Brain pericyte (primary cell): ENCODE data around the gene GM2A.
"Not testable (repeated sequence)": the region's sequence is repeated elsewhere in the genome, so short reads cannot be mapped to it uniquely, and the experiment has no call there.

Experiments used
- DNase-seq: peaks from one replicate; pipeline ENCODE4 v3.0.0-alpha.2; 2012; ENCODE audit warnings: low read depth, low spot score

Gene GM2A

GRCh38 chr5:151251001-151251551 is 1.9 kb upstream of the GM2A start:
- DNase-seq = no peak

- DNase-seq = no peak
These were observed 1.4 kb upstream of the GM2A start for GRCh38 chr5:151251621-151252020.

DNA sequence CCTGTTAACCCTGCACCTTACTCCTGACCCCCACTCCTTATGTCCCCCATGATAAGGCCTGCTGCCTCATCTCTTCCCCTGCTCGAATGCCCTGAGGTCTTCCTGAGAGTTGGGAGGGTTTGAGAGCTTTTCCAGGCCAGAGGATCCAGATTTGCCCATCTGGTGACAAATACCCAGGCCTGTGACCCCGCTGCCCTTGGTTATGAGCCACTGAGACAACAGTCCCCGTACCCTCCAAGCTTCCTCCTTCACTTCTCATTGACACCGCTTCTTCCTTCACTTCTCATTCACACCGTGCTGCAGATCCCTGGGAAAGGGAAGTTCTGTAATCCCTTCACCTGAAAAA is 593 bp downstream of the GM2A start:
- no peak for DNase-seq

- no peak for DNase-seq
These were observed 1.6 kb downstream of the GM2A start for GRCh38 chr5:151254556-151254955.

GRCh38 chr5:151254990-151255389 is 2.0 kb downstream of the GM2A start:
- DNase-seq = not testable (repeated sequence)

DNA sequence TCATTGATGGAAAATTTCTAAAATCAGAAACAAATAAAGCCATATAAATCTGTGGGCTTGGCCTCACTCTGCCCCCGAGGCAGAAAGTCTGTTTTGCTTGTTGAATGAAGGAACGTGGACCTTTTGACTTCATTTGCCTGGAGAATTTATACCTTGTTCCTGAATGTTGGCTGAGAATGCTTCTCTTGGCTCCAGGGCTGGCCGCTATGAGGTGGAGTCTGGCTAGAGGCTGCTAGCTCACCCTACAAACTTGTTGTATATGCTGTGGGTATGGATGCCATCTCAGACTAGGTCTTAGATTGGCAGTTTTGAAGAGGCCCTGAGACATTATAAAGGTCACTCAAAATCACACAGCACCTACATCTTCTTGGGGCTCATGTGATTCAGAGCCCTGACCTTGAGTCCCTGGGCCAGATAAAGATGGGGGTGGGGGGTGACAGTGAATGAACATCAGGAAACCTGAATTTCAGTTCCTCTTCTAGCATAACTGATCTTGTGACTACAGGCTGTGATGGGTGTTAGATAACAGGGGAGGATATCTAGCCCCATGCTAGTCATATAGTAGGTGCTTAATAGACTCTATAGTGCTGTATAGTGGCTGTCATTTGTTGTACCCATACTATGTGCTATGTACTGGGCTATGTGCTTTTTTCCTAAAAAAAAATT is 2.8 kb downstream of the GM2A start:
- no peak for DNase-seq

GRCh38 chr5:151257731-151258181 is 4.8 kb downstream of the GM2A start:
- no peak for DNase-seq

DNA sequence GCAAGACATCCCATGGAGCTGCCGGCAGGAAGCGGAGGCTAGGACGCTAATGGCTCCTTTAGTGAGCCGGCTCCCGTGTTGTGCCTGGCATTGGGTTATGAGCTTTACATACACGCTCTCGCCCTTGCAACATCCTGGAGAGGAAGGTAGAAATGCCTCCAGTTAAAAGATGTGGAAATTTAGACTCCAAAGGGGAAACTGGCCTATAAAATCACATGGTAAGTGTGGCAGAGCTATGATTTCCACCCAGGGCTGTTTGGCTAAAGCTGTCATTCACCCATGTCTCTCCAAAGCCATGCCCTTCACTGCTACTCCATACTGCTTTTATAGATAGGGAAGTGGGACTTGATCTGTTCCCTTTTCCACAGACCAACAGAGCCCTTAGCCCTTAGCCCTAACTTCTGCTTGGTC is 5.2 kb downstream of the GM2A start:
- DNase-seq = no peak

DNA sequence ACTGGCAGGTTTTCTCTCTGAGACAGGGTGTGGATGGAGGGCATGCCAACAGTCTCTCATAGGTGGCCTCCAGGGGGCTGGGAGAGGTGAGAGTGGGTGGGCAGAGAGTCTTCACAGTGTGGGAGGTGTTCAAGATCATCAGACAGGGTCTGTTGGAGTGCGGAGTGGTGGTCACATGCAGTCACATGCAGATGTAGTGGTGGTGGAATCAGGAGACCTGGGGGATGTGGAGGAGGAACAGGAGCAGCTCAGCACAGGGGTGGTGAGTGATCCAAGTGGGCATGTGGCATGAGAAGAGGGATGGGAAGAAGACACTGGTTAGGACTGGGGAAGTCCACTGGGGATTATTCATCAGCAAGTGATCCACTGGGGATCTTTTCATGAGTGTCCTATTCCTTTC is 5.8 kb downstream of the GM2A start:
- DNase-seq = no peak

DNA sequence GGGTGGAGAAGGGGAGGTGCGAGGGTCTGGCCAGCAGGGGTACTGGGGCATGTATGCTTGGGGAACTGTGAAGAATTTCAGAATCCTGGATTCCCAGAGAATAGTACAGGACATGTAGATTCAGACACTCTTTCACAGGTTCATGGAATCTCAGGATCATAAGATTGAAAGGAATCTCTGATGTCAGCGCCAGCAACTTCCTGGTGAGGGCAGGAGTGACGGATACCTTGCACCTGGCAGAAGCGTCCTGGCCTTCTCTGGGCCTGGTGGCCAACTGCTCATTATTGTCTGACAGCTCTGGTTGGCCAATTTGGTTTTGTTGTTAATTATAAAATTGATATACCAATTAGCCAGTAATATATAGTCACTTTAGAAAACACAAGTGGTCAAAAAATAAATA is 6.9 kb downstream of the GM2A start:
- DNase-seq = no peak

GRCh38 chr5:151262532-151262931 is 9.5 kb downstream of the GM2A start:
- no peak for DNase-seq

GRCh38 chr5:151264113-151264512 is 11.1 kb downstream of the GM2A start:
- DNase-seq = no peak

- DNase-seq = no peak
These were observed 14.7 kb downstream of the GM2A start for GRCh38 chr5:151267491-151268260.

DNA sequence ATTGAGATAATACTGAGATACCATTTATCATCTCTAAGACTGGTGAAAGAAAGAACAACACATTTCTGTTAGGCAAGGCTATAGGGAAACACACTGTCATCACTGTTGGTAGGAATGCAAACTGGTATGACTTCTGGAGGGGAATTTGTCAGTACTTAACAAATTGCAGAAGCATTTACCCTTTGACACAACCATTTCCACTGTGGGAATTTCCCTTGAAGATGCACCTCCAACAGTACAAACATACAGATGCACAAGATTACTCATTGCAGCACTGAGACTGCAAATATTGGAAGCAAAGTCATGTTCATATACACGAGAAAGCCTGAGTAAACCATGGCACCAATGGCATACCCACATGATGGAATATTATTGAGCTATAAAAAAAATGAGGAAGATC is 17.6 kb downstream of the GM2A start:
- no peak for DNase-seq

- no peak for DNase-seq
These were observed 18.4 kb downstream of the GM2A start for GRCh38 chr5:151271336-151271735.

DNA sequence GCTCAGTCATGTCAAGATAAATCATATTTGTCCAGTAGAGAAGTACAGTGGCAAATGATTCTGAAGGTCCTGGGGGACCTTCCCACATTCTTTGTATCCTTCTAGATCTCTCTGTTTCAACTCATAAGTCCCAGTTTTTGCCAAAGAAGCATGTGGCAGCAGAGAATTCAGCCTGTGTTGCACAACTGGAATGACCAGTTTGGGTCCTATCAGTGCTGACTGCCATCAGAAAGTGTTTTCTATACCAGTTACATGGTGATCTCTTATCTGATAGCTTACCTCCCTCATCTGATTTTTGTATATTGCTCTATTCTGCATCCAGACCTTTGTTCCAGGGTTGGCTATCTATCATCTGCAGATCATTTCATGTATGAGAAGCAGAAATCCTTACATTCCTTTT is 21.7 kb downstream of the GM2A start:
- no peak for DNase-seq

GRCh38 chr5:151275803-151276202 is 22.8 kb downstream of the GM2A start:
- DNase-seq = no peak

DNA sequence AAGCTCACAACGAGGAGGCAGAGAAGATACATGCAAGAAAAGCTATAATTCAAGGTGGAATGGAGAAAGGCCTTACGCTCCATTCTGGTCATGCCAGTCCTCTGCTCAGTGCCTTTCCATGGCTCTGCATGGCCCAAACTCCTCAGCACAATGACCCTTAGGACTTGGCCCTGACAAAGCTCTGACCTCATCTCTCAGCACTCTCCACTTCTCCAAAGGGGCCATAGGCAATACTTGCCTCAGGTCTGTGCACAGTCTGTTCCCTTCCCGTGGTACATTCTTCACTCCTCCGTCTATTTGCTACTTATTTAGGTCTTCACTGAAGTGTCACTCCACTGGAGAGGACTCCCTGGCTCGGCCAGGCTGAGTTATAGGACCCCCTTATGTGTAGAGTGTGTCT is 25.9 kb downstream of the GM2A start:
- no peak for DNase-seq

GRCh38 chr5:151280443-151280842 is 27.5 kb downstream of the GM2A start:
- DNase-seq = no peak

- no peak for DNase-seq
These were observed 28.1 kb downstream of the GM2A start for GRCh38 chr5:151281001-151281639.

DNA sequence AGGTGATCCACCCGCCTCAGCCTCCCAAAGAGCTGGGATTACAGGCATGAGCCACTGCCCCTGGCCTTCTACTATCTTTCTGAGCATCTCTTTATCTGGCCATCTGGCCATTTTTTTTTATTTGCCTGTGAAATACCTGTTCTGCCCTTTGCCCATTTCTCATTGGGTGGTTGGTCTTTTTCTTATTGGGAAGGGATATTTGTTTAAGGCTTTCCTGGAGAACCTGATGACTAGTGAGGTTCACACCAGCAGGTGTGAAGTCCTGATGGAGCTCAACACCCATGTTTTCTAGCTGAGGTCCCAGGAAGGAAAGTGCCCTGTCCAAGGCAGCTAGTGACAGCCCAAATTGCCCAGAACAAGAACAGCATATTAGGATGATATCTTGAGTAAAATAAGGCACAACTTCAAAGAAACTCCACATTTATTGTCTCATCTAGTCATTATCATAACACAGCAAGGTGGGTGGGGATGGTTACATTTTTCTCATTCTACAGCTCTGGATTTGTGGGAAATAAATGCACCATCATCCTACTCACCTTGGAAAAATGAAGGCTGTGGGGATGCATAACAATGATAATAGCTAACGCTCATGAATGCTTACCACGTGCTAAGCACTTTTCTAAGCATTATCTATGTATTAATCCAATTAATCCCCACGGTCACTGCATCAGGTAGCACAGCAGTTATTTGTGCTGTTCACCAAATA is 30.3 kb downstream of the GM2A start:
- no peak for DNase-seq

DNA sequence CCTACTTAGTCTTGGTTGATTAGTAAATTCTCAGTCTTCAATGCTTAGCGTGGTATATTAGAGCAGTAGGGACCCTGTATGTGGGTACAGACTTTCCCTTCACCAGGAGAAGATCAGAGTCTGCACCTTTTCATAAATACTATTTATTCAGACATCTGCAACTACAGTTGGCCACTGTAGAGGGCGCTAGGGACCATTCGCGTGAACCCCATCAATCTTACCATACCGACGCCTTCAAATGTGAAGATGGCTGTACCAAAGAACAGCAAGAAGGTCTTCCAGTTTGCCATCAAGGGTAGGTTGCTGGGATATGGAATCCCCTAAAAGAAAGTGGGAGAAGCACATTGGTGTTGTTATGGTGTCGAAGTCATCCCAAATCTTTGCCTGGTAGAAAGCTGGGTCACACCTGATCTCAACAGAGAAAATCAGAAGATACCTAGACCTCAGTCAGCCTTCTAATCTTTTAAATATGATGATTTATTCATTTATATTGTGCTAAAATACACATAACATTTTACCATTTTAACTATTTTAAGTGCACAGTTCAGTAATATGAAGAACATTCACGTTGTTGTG is 31.5 kb downstream of the GM2A start:
- DNase-seq = no peak
